HL-60 (cell line): ENCODE results near the gene CXCR5.

Source experiments
- CTCF ChIP-seq: IDR thresholded peaks from one replicate; pipeline ENCODE4 v1.5.1; 2011; ENCODE audit warnings: low read length, control low read depth, inconsistent platforms; ENCODE audit not compliant: insufficient read depth
- GABPA ChIP-seq: IDR thresholded peaks from 2 replicates; pipeline ENCODE4 v1.6.1; 2012; ENCODE audit warnings: low read depth
- POLR2AphosphoS5 ChIP-seq: IDR thresholded peaks from 2 replicates; pipeline ENCODE4 v1.6.1; 2012; ENCODE audit warnings: low read depth
- REST ChIP-seq: IDR thresholded peaks from 2 replicates; pipeline ENCODE4 v1.6.1; 2012; ENCODE audit warnings: low read depth; ENCODE audit not compliant: insufficient replicate concordance

- no peak for TF ChIP-seq CTCF
- no peak for TF ChIP-seq POLR2AphosphoS5
- TF ChIP-seq REST = no peak
- no peak for TF ChIP-seq GABPA
Measured at GRCh38 chr11:118922745-118923627, 39.3 kb downstream of the CXCR5 start.
